ES-I3 (cell line): Measurements from ENCODE around the gene CYP2F1.
"Not testable (repeated sequence)": the region's sequence is repeated elsewhere in the genome, so short reads cannot be mapped to it uniquely, and the experiment has no call there.

Experiments
- H3K36me3 ChIP-seq: 2 replicates; pipeline ENCODE4 v1.6.1; 2013; ENCODE audit warnings: mild to moderate bottlenecking, low read length, control low read depth, moderate library complexity; ENCODE audit not compliant: insufficient read depth
- H3K4me1 ChIP-seq: 2 replicates; pipeline ENCODE4 v1.6.1; 2013; ENCODE audit warnings: mild to moderate bottlenecking, control low read depth, low read length; ENCODE audit not compliant: insufficient read depth
- H3K9ac ChIP-seq: 2 replicates; pipeline ENCODE4 v1.6.1; 2013; ENCODE audit warnings: low read depth, mild to moderate bottlenecking, low read length, moderate library complexity
- H3K9me3 ChIP-seq: 2 replicates; pipeline ENCODE4 v1.6.1; 2013; ENCODE audit warnings: mild to moderate bottlenecking, low read length, moderate library complexity; ENCODE audit not compliant: control insufficient read depth, insufficient read depth

CYP2F1 gene

DNA sequence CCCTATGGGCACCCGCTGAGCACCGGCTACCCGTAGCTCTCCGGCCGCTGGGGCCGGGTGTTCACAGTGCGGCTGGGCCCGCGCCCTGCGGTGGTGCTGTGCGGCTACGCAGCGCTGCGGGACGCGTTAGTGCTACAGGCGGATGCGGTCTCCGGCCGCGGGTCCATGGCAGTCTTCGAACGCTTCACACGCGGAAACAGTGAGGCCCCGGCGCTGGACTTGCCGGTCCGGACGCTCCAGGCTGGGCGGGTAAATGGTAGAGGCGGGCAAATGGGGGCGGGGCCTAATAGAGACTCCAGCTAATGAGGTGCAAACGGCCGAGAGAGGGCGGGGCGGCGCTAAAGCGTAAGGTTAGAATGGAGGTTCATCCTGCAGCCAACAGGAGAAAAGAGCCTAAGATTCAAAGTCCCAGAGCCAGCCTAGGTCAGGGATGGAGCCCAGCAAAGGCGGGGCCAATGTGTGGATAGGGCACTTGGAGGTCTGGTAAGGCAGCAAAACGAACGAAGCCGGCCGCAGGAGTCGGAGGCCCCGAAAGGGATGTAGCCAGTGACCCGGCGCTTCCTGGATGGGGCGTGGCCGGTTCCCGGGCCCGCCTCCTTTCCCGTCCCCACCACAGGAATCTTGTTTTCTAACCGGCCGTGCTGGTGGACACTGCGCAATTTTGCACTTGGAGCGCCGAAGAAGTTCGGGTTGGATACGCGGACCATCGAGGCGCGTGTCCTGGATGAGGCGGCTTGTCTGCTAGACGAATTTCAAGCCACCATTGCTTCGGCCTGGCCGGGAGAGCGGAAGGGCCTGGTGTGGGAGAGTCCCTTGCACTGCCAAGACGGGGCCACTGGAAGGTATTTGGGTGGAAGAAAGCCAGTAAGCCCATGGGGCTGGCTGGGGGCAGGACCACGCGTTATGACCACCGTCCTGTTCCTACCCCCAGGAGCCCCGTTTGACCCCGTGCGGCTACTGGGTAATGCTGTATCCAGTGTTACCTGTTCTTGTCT lies 21.5 kb downstream of the CYP2F1 start:
- H3K4me1 ChIP-seq, H3K36me3 ChIP-seq, H3K9me3 ChIP-seq: not testable (repeated sequence)
- peak overlapping the region; percentile 59 for H3K9ac ChIP-seq

GRCh38 chr19:41136636-41137455 lies 22.6 kb downstream of the CYP2F1 start:
- H3K9ac ChIP-seq: peak overlapping the region; percentile 59; the same call in 1 of the 2 replicates
- H3K9me3 ChIP-seq: no peaks in the 10 kb centered on the region
- H3K4me1 ChIP-seq: 0 out of 2 replicates have a peak, but pooled peaks cover 3% of the 10 kb centered on the region
- no peaks in the 10 kb centered on the region for H3K36me3 ChIP-seq

DNA sequence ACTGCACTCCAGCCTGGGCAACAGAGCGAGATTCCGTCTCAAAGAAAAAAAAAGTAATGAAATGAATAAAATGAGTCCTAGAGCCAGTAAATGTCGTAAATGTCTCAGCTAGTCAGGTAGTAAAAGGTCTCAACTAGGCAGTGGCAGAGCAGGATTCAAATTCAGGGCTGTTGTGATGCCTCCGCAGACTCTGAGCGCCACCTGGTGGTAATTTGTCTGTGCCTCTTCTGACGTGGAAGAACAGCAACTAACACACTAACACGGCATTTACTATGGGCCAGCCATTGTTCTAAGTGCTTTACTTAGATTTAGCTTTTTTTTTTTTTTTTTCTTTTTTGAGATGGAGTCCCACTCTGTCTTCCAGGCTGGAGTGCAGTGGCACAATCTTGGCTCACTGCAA lies 30.2 kb downstream of the CYP2F1 start:
- Histone ChIP-seq H3K36me3 (no peaks in the 10 kb centered on the region; the same call in 1 of the 2 replicates), H3K4me1 (no peaks in the 10 kb centered on the region), H3K9ac (no peak overlapping the region), H3K9me3 (no peaks in the 10 kb centered on the region)

DNA sequence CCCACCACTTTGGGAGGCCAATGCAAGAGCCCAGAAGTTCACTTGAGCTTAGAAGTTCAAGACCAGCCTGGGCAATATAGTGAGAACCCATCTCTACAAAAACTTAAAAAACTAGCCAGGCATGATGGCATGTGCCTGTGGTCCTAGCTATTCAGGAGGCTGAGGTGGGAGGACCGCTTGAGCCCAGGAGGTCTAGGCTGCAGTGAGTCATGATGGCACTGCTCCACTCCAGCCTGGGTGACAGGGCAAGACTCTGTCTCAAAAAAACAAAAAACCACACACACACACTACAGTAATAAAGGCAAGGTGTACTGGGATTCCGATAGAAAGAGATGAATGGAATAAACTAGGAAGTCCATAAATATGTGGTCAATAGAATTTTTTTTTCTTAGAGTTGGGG lies 35.6 kb downstream of the CYP2F1 start:
- no peaks in the 10 kb centered on the region for H3K36me3 ChIP-seq
- no peaks in the 10 kb centered on the region for H3K4me1 ChIP-seq
- H3K9me3 ChIP-seq: no peaks in the 10 kb centered on the region

DNA sequence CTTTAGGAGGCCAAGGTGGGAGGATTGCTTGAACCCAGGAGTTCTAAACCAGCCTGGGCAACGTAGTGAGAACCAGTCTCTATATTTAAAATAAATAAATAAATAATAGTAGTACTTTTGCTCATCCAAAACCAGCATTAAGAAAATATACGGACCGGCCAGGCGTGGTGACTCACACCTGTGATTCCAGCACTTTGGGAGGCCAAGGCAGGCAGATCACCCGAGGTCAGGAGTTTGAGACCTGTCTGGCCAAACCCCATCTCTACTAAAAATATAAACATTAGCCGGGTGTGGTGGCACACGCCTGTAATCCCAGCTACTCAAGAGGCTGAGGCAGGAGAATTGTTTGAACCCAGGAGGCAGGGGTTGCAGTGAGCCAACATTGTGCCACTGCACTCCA lies 36.8 kb downstream of the CYP2F1 start:
- H3K9me3 ChIP-seq, H3K9ac ChIP-seq, H3K36me3 ChIP-seq, H3K4me1 ChIP-seq: not testable (repeated sequence)

More for the DNA sequence above, 35.6 kb downstream of the CYP2F1 start:
- H3K9ac ChIP-seq: no peak overlapping the region

- Histone ChIP-seq H3K4me1 (peaks cover 3% of the 10 kb centered on the region), H3K9me3 (no peaks in the 10 kb centered on the region), H3K36me3 (no peaks in the 10 kb centered on the region), H3K9ac (no peak overlapping the region)
Measured at GRCh38 chr19:41154060-41154459, 39.8 kb downstream of the CYP2F1 start.

- peaks cover 5% of the 10 kb centered on the region for H3K4me1 ChIP-seq
- no peaks in the 10 kb centered on the region for H3K9me3 ChIP-seq
- H3K36me3 ChIP-seq: no peaks in the 10 kb centered on the region
- no peak overlapping the region for H3K9ac ChIP-seq
Measured at GRCh38 chr19:41156207-41156606, 42.0 kb downstream of the CYP2F1 start.

GRCh38 chr19:41159881-41160280 lies 45.6 kb downstream of the CYP2F1 start:
- peaks cover 5% of the 10 kb centered on the region for H3K4me1 ChIP-seq
- H3K9ac ChIP-seq: no peak overlapping the region
- H3K9me3 ChIP-seq: no peaks in the 10 kb centered on the region
- H3K36me3 ChIP-seq: no peaks in the 10 kb centered on the region

DNA sequence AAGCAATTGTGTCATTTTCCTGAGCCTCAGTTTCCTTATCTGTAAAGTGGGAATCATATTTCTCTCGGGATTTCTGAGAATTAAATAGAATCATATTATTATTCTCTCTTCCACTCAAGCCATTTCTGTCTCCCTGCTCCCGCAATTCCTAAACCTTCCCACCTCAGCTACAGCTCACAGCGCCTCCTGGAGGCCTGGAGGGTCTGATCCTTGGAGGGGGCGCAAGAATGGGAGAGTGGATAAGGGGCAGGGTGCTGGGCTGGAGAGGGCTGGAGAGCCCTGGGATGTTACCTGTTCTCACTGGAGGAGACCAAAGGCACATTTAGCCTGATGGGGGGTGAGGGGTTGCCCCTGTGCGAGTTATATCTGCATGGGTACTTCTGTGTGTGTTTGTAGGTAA lies 47.7 kb downstream of the CYP2F1 start:
- Histone ChIP-seq H3K36me3 (no peaks in the 10 kb centered on the region; the same call in 1 of the 2 replicates), H3K9ac (no peak overlapping the region), H3K9me3 (no peaks in the 10 kb centered on the region), H3K4me1 (peaks cover 7% of the 10 kb centered on the region)

- Histone ChIP-seq H3K9ac (no peak overlapping the region), H3K36me3 (no peaks in the 10 kb centered on the region; the same call in 1 of the 2 replicates), H3K4me1 (peaks cover 9% of the 10 kb centered on the region), H3K9me3 (no peaks in the 10 kb centered on the region)
Measured at GRCh38 chr19:41166944-41167804, 52.9 kb downstream of the CYP2F1 start.

- Histone ChIP-seq H3K9ac (no peak overlapping the region), H3K4me1 (peaks cover 16% of the 10 kb centered on the region)
Measured at GRCh38 chr19:41172297-41173164, 58.3 kb downstream of the CYP2F1 start.

GRCh38 chr19:41174297-41174928 lies 60.2 kb downstream of the CYP2F1 start:
- Histone ChIP-seq H3K9ac (no peak overlapping the region), H3K4me1 (peaks cover 14% of the 10 kb centered on the region), H3K9me3 (0 out of 2 replicates have a peak, but pooled peaks cover 2% of the 10 kb centered on the region), H3K36me3 (no peaks in the 10 kb centered on the region)

More at GRCh38 chr19:41172297-41173164, 58.3 kb downstream of the CYP2F1 start:
- Histone ChIP-seq H3K9me3 (no peaks in the 10 kb centered on the region), H3K36me3 (no peaks in the 10 kb centered on the region)
